Chondrocyte (in vitro differentiated cells): ENCODE measurements around the gene RMRP. TPM values are rescaled to one million over a fixed set of nuclear protein-coding genes. Genes with fewer than 3 reads are reported as not detected.

Source experiments
- DNase-seq: peaks from one replicate; pipeline ENCODE4 v3.0.0; 2021; ENCODE audit warnings: mixed read lengths, low spot score
- H3K27ac Mint-ChIP-seq: one replicate; pipeline ENCODE4 v1.8.0; 2021; ENCODE audit warnings: mild to moderate bottlenecking, moderate library complexity, mixed read lengths; ENCODE audit not compliant: unreplicated experiment
- H3K27me3 Mint-ChIP-seq: 2 replicates; pipeline ENCODE4 v1.8.0; 2021; ENCODE audit warnings: low read depth, mixed read lengths
- H3K36me3 Mint-ChIP-seq: 2 replicates; pipeline ENCODE4 v1.8.0; 2021; ENCODE audit warnings: low read depth, mixed read lengths
- H3K4me1 Mint-ChIP-seq: 2 replicates; pipeline ENCODE4 v1.8.0; 2021; ENCODE audit warnings: low read depth, mild to moderate bottlenecking, mixed read lengths
- H3K4me3 Mint-ChIP-seq: one replicate; pipeline ENCODE4 v1.8.0; 2021; ENCODE audit warnings: mild to moderate bottlenecking, moderate library complexity, mixed read lengths; ENCODE audit not compliant: unreplicated experiment
- H3K9me3 Mint-ChIP-seq: 2 replicates; pipeline ENCODE4 v1.8.0; 2021; ENCODE audit warnings: low read depth, mixed read lengths
- CTCF ChIP-seq: fragments of 200-600 bp; sonication (generic); IDR thresholded peaks from 2 replicates; pipeline ENCODE4 v1.5.0; 2021; ENCODE audit warnings: antibody characterized with exemption, mild to moderate bottlenecking, moderate library complexity
- total RNA-seq: library from RNA; stranded (reverse); gene quantifications from 3 replicates; pipeline ENCODE4 v1.2.1, GENCODE V29; 2021

Gene RMRP
- total RNA-seq, 1 donor from 2014 or later: 12,386 TPM

DNA sequence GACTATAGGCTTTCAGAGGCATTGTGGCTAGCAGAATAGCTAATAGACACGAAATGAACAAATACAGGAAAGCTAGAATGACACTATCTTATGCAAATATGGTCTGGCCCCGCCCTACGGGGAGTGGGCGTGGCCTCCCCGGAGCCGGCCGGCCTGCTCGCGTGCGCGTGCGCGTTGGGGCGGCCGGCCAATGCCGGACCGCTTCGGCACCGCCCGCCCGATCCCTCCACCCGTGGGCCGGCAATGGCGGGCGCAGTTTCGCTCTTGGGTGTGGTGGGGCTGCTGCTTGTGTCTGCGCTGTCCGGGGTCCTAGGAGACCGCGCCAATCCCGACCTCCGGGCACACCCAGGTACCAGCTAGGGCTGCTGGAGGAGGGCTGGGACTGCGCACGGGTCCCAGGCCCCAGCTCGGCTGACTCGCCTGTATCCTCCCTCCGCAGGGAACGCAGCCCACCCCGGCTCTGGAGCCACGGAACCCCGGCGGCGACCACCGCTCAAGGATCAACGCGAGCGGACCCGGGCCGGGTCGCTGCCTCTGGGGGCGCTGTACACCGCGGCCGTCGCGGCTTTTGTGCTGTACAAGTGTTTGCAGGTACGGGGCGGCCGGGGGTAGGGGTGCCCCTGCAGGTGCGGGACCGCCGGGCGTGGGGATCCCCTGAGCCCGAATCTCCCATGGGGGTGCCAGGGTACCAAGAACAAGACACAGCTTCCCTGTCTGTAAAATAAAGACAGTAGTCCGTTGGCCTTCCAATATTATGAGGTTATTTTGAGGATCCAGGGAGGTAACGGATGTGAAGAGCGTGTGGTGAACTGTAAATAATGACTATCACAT, 533 bp upstream of the RMRP start, which contains the start of gene CCDC107:
Gene CCDC107, plus strand, starts transcription at position 156 of the 831 bp plus-strand sequence. Its CDS starts 88 bp downstream, at position 244.
- Mint-ChIP-seq H3K36me3 (peaks cover 10% of the 10 kb centered on the region), H3K4me3 (peak within 1 kb of the TSS; percentile 78), H3K27me3 (no peaks in the 10 kb centered on the region), H3K4me1 (peaks cover 58% of the 10 kb centered on the region), H3K9me3 (no peaks in the 10 kb centered on the region), H3K27ac (peak within 1 kb of the TSS; percentile 99)
- no peak for DNase-seq
- peak; percentile 90 for TF ChIP-seq CTCF

- Mint-ChIP-seq H3K27me3 (no peaks in the 10 kb centered on the region), H3K4me3 (peak overlapping the region; percentile 70), H3K9me3 (no peaks in the 10 kb centered on the region), H3K27ac (peak overlapping the region; percentile 99), H3K36me3 (peaks cover 10% of the 10 kb centered on the region), H3K4me1 (peaks cover 48% of the 10 kb centered on the region)
- no peak for DNase-seq
- TF ChIP-seq CTCF: no peak
These were observed 831 bp downstream of the RMRP start for GRCh38 chr9:35656831-35657545.

DNA sequence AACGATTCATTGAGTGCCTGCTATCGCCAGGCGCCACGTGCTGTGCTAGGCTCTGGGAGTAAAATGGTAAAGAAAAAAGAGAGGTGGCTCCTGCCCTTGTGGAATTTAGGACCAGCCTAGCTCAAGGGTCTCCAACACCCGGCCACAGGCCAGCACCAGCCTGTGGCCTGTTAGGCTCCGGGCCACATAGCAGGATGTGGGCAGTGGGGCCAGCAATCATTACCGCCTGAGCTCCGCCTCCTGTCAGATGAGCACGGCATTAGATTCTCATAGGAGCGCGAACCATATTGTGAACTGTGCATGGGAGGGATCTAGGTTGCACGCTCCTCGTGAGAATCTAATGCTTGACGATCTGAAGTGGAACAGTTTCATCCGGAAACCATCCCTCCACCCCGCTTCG, 1.5 kb downstream of the RMRP start:
- Mint-ChIP-seq H3K9me3 (no peaks in the 10 kb centered on the region), H3K27me3 (no peaks in the 10 kb centered on the region), H3K27ac (peak overlapping the region; percentile 99), H3K4me3 (no peak overlapping the region), H3K36me3 (peaks cover 8% of the 10 kb centered on the region), H3K4me1 (peaks cover 44% of the 10 kb centered on the region)
- no peak for TF ChIP-seq CTCF
- no peak for DNase-seq

DNA sequence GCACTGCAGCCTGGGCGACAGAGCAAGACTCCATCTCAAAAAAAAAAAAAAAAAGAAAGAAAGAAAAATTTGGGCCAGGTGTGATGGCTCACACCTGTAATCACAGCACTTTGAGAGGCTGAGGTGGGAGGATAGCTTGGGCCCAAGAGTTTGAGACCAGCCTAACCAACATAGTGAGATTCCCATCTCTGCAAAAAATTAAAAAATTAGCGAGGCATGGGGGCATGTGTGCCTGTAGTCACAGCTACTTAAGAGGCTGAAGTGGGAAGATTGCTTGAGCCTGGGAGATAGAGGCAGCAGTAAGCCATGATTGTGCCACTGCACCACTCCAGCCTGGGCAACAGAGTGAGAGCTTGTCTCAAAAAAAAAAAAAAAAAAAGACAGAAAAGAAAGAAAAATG, 4.2 kb downstream of the RMRP start:
- Mint-ChIP-seq H3K27me3 (no peaks in the 10 kb centered on the region), H3K4me3 (no peak overlapping the region), H3K4me1 (peaks cover 18% of the 10 kb centered on the region), H3K36me3 (no peaks in the 10 kb centered on the region), H3K9me3 (no peaks in the 10 kb centered on the region), H3K27ac (no peak overlapping the region)
- no peak for TF ChIP-seq CTCF
- no peak for DNase-seq

DNA sequence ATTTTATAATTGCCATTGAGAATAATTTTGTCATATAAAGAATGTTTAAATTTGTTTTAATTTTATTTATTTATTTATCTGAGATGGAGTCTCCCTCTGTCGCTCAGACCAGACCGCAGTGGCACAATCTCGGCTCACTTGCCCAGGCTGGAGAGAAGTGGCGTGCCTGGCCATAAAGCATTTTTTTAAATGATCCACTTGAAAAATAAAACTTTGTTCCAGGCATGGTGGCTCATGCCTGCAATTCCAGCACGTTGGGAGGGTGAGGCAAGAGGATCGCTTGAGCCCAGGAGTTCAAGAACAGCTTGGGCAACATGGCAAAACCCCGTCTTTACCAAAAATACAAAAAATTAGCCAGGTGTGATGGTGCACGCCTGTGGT, 5.0 kb downstream of the RMRP start:
- Mint-ChIP-seq H3K9me3 (no peaks in the 10 kb centered on the region), H3K4me1 (peaks cover 20% of the 10 kb centered on the region), H3K27me3 (no peaks in the 10 kb centered on the region), H3K4me3 (no peak overlapping the region), H3K36me3 (no peaks in the 10 kb centered on the region), H3K27ac (no peak overlapping the region)
- peak; percentile 4 for DNase-seq
- no peak for TF ChIP-seq CTCF
